Measurements from ENCODE around the gene CASS4.
"Not testable (repeated sequence)": the region's sequence is repeated elsewhere in the genome, so short reads cannot be mapped to it uniquely, and the experiment has no call there.

The CASS4 gene

GRCh38 chr20:56392132-56392880 is 19.8 kb upstream of the CASS4 start, which contains the start of the genes AURKA and CSTF1:
TSS of gene AURKA (minus strand) at chr20:56392215. CDS start at chr20:56388197, 4,018 bp downstream.
TSS of gene CSTF1 (plus strand) at chr20:56392645. CDS start at chr20:56395553, 2,908 bp downstream.
- peak; percentile 100 for DNase-seq (ENCODE audit: low spot score)

DNA sequence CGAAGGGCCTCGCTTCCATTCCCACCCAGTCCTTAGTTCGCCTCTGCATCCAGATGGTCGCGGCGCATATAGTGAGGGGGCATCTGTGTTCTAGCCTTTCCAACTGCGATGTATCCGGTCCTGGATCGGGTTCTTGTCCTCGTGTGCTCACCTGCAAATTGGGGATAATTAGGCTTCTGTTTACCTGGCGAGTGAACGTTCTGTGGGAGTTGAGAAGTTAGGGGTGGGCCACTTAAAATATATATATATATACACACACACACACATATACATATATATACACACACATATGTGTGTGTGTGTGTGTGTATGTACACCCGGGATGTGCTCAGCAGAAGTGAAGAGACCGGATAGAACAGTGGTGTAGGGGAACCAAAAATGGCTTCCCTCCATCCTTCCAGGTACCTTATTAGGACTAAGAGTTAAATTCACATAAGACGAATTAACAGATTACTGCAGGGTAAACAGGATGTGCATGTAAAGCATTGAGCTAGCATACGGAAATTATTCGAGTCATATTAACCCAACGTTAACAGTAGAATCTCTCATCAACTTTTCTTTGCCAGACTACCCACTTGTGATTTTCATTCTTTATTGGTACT is 19.1 kb upstream of the CASS4 start:
- peak; percentile 16 for DNase-seq (ENCODE audit: low spot score)

DNA sequence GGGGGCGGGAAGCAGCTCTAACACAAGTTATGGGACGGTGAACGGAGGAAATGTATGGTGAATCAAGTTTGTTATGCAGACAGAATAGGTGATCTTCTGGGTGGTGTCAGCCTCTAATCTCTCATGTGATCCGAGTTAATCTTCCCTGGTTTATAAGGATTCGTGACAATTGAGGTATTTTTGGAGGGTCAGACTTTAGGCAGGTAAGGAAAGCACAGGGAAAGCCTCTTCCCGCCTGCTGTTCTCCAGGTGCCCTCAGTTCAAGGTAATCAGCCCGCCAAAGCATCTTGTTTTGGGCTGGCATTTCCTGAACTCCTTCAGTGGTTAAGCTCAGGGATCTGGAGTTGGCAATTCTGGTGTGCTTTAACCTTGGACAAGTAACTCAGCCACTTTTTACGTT is 18.4 kb upstream of the CASS4 start:
- no peak for DNase-seq (ENCODE audit: low spot score)

DNA sequence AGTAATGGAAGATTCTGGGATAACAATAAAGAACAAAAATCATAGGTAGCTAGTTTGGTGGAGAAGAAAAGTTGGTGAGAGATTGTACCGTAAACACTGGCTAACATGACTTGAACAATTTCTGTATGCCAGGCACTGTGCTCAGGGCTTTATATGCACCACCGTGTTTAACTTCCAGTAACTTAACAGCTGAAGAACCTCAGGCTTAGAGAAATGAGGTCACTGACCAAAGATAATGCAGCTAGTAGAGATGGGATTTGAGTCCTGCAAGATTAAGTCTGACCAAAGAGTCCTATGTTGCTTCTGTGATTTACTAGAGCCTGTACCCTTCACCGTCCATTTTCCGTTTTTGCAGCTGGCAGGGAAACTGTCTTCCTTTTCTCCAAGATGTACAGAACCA is 16.9 kb upstream of the CASS4 start:
- DNase-seq (ENCODE audit: low spot score): no peak

DNA sequence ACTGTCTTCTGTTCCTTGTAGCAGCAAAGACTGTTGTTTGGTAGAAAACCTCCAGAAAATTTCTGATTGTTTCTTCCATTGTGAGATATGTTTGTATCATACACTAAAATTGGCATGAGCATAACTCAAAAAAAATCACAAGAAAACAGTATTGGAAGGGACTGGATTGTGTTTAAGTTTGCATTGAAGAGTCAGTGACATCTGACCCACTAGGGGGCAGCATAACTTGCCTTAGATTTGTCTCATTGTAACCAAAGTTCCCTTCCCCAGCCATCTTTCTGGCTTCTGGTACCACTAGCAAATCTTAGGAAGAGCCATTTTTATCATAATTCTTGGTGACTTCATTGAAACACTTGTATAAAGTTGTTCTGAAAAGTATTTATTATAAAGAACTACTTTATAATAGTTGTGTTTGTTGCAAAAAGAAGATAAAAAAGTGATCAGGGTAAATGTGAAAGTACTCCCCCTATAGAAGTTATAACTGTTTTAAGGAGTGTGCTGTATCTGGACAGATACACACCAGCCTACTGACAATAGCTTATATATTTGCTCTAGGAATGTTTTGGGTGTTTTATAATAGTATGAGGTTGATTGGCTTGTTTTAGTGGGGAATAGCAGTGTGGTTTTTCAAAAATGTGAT is 11.9 kb upstream of the CASS4 start:
- DNase-seq (ENCODE audit: low spot score): peak; percentile 65

DNA sequence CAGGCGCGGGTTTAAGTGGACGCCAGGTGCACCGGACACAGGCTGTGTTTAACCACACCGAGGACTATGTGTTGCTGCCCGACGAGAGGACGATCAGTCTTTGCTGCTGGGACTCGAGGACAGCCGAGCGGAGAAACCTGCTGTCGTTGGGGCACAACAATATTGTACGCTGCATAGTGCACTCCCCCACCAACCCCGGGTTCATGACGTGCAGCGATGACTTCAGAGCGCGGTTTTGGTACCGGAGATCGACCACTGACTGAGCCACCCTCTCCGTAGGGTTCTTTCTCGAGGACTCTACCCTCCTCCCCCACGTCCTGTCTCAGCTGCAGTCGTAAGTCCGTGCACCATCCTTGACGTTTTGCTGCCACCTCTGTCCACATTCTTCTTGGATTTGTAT is 8.6 kb upstream of the CASS4 start:
- DNase-seq (ENCODE audit: low spot score): no peak

DNA sequence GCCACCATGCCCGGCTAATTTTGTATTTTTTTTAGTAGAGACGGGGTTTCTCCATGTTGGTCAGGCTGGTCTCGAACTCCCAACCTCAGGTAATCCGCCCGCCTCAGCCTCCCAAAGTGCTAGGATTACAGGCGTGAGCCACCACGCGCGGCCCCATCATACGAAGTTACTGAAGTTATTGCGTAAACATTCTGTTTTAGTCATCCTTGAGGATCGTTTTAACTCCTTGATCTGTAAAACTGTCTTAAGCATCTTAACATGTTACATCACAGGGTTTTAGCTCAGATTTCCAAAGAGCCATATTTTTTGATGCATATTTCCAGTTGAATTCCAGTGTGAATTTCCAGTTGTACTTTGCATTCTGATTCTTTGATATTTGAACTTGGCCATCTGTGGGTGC is 6.7 kb upstream of the CASS4 start:
- not testable (repeated sequence) for DNase-seq (ENCODE audit: low spot score)

DNA sequence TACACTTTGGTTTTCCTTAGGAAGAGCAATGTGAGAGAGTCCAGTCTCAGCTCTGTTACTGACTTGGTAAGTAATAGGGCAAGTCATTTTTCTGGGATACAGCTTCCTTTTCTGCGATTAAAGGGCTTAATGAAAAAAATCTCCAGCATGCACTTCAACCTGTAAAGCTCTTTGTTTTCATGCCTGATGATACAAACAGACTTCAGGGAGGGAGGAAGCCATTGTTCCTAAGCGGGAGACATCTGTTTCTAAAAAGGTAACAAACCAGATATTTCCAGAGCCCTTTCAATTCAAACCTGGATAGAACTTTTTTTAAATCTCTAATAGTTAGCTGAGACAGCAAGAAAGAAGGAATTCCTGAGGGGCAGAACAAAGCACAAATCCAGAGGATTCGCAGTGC is 5.2 kb upstream of the CASS4 start:
- DNase-seq (ENCODE audit: low spot score): no peak

GRCh38 chr20:56409521-56409920 is 2.5 kb upstream of the CASS4 start:
- DNase-seq (ENCODE audit: low spot score): no peak

GRCh38 chr20:56409956-56410355 is 2.1 kb upstream of the CASS4 start:
- no peak for DNase-seq (ENCODE audit: low spot score)

- DNase-seq (ENCODE audit: low spot score): not testable (repeated sequence)
Observed at GRCh38 chr20:56411287-56411686, 773 bp upstream of the CASS4 start.

GRCh38 chr20:56412473-56412790 is 372 bp downstream of the CASS4 start:
- no peak for DNase-seq (ENCODE audit: low spot score)

DNA sequence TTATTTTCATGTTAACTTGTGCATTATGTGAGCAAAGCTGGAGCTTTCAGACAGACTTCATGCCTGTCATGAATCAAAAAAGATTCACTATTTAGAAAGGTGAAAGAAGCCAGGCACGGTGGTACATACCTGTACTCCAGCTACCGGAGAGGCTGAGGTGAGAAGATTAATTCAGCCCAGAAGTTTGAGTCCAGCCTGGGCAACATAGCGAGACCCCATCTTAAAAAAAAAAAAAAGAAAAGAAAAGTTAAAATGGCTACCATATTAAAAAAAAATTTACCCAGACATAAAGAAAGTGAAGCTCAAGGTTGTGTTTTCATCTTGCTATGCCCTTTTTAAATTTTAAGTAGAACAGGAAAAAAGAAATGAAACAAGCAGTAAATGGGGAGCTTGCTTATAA is 889 bp downstream of the CASS4 start:
- DNase-seq (ENCODE audit: low spot score): no peak

- no peak for DNase-seq (ENCODE audit: low spot score)
Observed at GRCh38 chr20:56414842-56415765, 3.0 kb downstream of the CASS4 start.

GRCh38 chr20:56417402-56417801 is 5.3 kb downstream of the CASS4 start:
- no peak for DNase-seq (ENCODE audit: low spot score)

GRCh38 chr20:56417911-56418310 is 5.9 kb downstream of the CASS4 start:
- DNase-seq (ENCODE audit: low spot score): peak; percentile 53

GRCh38 chr20:56418385-56418861 is 6.4 kb downstream of the CASS4 start:
- no peak for DNase-seq (ENCODE audit: low spot score)

DNA sequence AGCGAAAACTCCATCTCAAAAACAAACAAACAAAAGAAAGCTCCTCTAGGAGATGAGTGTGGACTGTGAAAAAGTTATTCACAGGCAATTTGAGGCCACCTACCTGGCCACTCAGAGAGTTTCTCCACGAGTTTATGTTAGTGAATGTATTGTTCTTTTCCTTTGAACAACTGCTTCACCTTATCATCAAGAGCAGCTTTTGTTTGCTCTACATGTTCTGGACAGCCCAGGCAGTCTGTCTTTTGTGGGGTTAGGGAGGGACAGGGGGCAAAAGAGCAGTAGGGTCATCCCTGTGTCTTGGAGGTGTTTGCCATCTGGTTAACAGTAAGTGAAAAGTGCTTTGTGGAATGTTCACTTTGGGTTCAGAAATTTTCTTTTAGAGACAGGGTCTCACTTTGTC is 8.0 kb downstream of the CASS4 start:
- DNase-seq (ENCODE audit: low spot score): no peak

- DNase-seq (ENCODE audit: low spot score): peak; percentile 28
Observed at GRCh38 chr20:56420940-56421688, 9.1 kb downstream of the CASS4 start.

GRCh38 chr20:56422076-56422823 is 10.2 kb downstream of the CASS4 start:
- peak; percentile 88 for DNase-seq (ENCODE audit: low spot score)

DNA sequence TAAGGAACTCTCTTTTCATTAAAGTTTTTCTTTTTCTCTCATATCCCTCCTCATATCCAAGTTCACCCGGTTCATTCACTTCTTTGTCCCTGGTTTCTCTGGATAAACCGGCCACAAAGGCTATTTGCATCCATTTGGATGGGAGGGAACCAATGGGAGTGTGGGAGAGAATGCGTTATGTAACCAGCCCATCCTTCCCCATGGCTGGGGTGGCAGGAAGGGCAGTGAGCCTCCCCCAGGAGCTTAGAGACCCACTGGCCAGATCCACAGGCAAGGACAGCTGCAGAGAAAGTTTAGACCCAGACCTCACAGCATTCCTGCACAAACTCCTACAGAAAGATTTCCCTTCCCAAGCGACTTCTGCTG is 10.7 kb downstream of the CASS4 start:
- DNase-seq (ENCODE audit: low spot score): no peak
